Measurements from ENCODE around the gene TSHZ2. TPM values are rescaled to one million over a fixed set of nuclear protein-coding genes. Genes with fewer than 3 reads are reported as not detected.

TSHZ2 gene
- total RNA-seq, 6 experiments from 2014 or later: 14.2 to 28.1 (median 21.0) TPM

DNA sequence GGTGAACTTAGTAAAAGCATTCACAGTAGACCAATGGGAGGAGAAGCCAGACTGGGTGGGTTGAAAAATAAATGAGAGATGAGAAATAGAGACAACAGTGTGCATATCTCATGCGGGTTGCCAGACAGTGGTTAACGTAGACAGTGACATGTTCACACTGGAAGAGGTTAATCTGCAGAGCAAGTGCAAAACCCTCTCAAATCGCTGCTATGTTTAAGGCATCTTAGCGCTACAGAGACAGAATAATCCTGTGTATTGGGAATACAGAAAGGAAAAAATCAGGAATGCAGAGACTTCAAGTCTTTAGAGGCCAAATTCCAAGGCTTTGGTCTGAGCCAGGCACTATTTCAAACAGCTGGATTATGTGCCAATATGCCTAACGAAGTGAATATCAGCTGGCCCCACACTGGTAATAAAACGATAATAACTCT is 107.1 kb downstream of the TSHZ2 start:
- Histone ChIP-seq H3K27me3 (no peaks in the 10 kb centered on the region), H3K27ac (peak overlapping the region; percentile 89 to 99 (median 93)), H3K4me1 (peaks cover 0 to 65% (median 19%) of the 10 kb centered on the region in 4 donors), H3K36me3 (no peaks in the 10 kb centered on the region), H3K9me3 (no peaks in the 10 kb centered on the region), H3K4me3 (no peak overlapping the region)
- TF ChIP-seq CTCF (IDR thresholded peaks at IDR 0.05): no peak
- TF ChIP-seq POLR2A (IDR thresholded peaks at IDR 0.05): peak; percentile 34
- peak; percentile 4 to 50 (median 40) for ATAC-seq
- DNase-seq: peak in 1 of 3 donors; percentile 67
- 26% methylated on average over 6 of the region's 6 CpGs for WGBS (ENCODE audit: insufficient coverage, low coverage, low lambda C conversion rate, missing lambda C conversion rate)
- intact Hi-C loops (cut with DNase I): no loop called here

DNA sequence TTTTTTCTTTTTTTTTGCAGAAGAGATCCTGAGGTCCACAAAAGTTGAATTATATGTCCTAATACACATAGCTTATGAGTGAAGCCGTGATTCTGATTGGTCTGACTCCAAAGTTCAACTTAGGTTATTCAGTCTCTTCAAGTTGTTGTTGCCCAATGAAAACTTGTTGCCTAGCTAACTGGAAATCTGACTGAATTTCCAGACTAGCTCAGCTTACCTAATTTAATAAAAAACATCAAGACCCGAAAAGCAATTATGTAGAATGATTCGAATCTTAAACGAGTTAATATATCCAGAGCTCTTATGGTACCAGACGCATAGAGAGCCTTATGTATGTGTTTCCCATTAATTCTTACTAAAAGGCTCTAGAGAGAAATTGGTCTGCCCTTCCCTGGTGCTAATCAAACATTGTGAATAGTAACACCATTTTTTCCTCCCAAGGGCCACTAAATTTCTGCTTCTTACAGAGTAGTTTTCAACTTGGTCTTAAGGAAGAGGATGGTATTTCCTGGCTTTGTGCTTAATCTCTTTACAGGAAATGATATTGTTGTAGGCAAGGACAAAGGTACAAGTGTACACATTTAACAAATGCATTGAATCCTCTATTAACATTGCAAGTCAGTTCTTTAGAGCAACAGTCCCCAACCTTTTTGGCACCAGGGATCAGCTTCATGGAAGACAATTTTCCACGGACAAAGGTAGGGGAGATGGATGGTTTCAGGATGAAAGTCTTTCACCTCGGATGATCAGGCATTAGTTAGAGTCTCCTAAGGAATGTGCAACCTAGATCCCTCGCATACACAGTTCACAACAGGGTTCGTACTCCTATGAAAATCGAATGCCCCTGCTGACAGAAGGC is 107.9 kb downstream of the TSHZ2 start:
- Histone ChIP-seq H3K9me3 (no peaks in the 10 kb centered on the region), H3K27me3 (no peaks in the 10 kb centered on the region), H3K4me3 (no peak overlapping the region), H3K4me1 (peaks cover 0 to 65% (median 19%) of the 10 kb centered on the region in 4 donors), H3K27ac (peak overlapping the region; percentile 89 to 99 (median 93)), H3K36me3 (no peaks in the 10 kb centered on the region)
- 82% methylated on average over 10 of the region's 10 CpGs for WGBS (ENCODE audit: insufficient coverage, low coverage, low lambda C conversion rate, missing lambda C conversion rate)
- DNase-seq (no peak), ATAC-seq (peak in 3 of 4 donors; percentile 5 to 21 (median 10))
- no peak for TF ChIP-seq POLR2A (IDR thresholded peaks at IDR 0.05)
- no peak for TF ChIP-seq CTCF (IDR thresholded peaks at IDR 0.05)
- intact Hi-C loops (cut with DNase I): no loop called here

GRCh38 chr20:53080687-53080962 is 108.5 kb downstream of the TSHZ2 start:
- DNase-seq: no peak
- Histone ChIP-seq H3K27me3 (no peaks in the 10 kb centered on the region), H3K4me3 (no peak overlapping the region), H3K36me3 (no peaks in the 10 kb centered on the region), H3K9me3 (no peaks in the 10 kb centered on the region), H3K4me1 (peaks cover 0 to 65% (median 19%) of the 10 kb centered on the region in 4 donors), H3K27ac (peak overlapping the region; percentile 89 to 99 (median 93))
- intact Hi-C loops (cut with DNase I): no loop called here
- TF ChIP-seq CTCF (IDR thresholded peaks at IDR 0.05) (no peak), POLR2A (IDR thresholded peaks at IDR 0.05) (no peak)
- no peak for ATAC-seq
- WGBS (ENCODE audit: insufficient coverage, low coverage, low lambda C conversion rate, missing lambda C conversion rate): 100% methylated on average over 2 of the region's 9 CpGs

DNA sequence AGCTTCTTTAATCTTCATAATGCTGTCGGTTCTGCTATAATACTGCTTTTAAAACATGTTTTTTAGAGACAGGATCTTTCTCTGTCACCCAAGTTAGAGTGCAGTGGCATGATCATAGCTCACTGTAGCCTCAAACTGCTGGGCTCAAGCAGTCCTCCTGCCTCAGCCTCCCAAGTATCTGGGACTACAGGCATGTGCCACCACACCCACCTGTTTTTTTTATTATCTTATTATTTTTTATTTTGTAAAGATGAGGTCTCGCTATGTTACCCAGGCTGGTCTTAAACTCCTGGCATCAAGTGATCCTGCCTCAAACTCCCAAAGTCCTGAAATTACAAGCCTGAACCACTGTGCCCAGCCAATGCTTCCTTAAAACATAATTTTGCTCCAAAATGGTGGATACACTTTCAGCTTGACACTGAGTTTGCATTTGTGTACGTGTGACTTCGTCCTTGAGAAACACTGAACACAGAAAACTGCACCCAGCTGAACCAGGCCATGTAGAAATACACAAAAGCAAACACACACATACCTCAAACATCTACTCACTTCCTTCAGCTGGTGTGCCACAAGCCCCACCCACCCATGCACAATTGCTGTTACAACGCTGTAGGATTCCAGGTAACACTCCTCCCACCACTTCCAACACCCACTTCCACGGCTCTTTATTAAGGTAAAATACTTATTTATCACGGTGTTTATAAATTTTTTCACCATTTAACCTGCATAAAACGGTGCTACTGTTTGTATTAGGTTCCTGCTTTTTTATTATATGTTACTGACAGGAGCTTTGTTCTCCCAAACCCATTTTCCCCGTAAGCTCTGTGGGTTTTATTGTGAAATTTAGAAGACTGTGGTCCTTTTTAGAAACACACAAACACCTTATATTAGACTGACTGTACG is 109.1 kb downstream of the TSHZ2 start:
- peak; percentile 68 to 75 (median 70) for DNase-seq
- no peaks in the 10 kb centered on the region for H3K36me3 ChIP-seq
- H3K9me3 ChIP-seq: no peaks in the 10 kb centered on the region
- TF ChIP-seq CTCF (IDR thresholded peaks at IDR 0.05) (no peak), POLR2A (IDR thresholded peaks at IDR 0.05) (peak; percentile 62)
- intact Hi-C loops (cut with DNase I): no loop called here
- peaks cover 0 to 65% (median 19%) of the 10 kb centered on the region in 4 donors for H3K4me1 ChIP-seq
- no peaks in the 10 kb centered on the region for H3K27me3 ChIP-seq
- peak; percentile 41 to 64 (median 58) for ATAC-seq
- peak overlapping the region; percentile 89 to 99 (median 93) for H3K27ac ChIP-seq
- 31% methylated on average over 10 of the region's 10 CpGs for WGBS (ENCODE audit: insufficient coverage, low coverage, low lambda C conversion rate, missing lambda C conversion rate)
- H3K4me3 ChIP-seq: no peak overlapping the region
